Omental fat pad (tissue), 4 donors: Measurements from ENCODE around the gene ADCYAP1R1. TPM values are rescaled to one million over a fixed set of nuclear protein-coding genes. Genes with fewer than 3 reads are reported as not detected.

Experiments
- ATAC-seq: fragments of 150-250 bp; one replicate; pipeline ENCODE4 v1.9.1; 2016; ENCODE audit warnings: mild to moderate bottlenecking, moderate library complexity; ENCODE audit not compliant: low FRiP score
- DNase-seq: peaks from one replicate; pipeline ENCODE4 v3.0.0-alpha.2; 2019; ENCODE audit warnings: low spot score
- small RNA-seq: library from RNA; depleted of rRNA; stranded (forward); fragments of <200 nt; gene quantifications from one replicate; pipeline ENCODE3, GENCODE V24; 2016
- total RNA-seq, 4 donors: library from RNA; depleted of rRNA; stranded (reverse); fragments of >200 nt; gene quantifications; one replicate each; pipeline ENCODE4 v1.1.0, GENCODE V29; 2016
- TF ChIP-seq, protein P1 (sequence below), 3 donors: fragments of 450-650 bp; IDR thresholded peaks; one replicate each; pipeline ENCODE4 v1.5.1; 2016 to 2017; ENCODE audit warnings: antibody characterized with exemption in 3 of 3, mild to moderate bottlenecking in 3 of 3, moderate library complexity in 2 of 3

ADCYAP1R1 gene
- total RNA-seq, 4 donors from 2014 or later = 3.3 to 60.4 (median 15.7) TPM

DNA sequence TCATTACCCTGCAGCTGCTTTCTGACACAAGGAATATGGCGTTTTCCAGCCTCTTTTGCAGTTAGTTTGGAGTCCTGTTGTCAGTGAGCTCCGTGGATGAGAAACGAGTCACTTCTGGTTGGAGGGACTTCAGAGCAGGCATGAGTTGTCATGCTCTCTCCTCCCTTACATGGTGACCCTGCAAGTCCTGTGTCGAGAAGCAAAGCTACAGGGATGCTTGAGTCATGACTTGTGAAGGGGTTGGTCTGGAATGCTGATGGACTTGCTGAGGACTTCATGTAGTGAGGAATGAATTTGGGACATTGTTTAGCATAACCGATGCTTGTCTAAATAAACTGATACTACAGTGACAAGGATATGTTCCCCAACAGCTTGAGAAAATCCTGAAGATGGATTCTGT, 108.8 kb downstream of the ADCYAP1R1 start:
- TF ChIP-seq, protein P1, sequence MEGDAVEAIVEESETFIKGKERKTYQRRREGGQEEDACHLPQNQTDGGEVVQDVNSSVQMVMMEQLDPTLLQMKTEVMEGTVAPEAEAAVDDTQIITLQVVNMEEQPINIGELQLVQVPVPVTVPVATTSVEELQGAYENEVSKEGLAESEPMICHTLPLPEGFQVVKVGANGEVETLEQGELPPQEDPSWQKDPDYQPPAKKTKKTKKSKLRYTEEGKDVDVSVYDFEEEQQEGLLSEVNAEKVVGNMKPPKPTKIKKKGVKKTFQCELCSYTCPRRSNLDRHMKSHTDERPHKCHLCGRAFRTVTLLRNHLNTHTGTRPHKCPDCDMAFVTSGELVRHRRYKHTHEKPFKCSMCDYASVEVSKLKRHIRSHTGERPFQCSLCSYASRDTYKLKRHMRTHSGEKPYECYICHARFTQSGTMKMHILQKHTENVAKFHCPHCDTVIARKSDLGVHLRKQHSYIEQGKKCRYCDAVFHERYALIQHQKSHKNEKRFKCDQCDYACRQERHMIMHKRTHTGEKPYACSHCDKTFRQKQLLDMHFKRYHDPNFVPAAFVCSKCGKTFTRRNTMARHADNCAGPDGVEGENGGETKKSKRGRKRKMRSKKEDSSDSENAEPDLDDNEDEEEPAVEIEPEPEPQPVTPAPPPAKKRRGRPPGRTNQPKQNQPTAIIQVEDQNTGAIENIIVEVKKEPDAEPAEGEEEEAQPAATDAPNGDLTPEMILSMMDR (IDR thresholded peaks at IDR 0.05) = no peak
- no peak for ATAC-seq
- DNase-seq = no peak

Small RNA genes lying within 50 kb of the gene (small RNA-seq; reads per million reads assigned to genes)
- gene AC006466.1 = not detected

Other genes starting within 250 kb of the ADCYAP1R1 start
- gene AQP1, start 140.5 kb upstream of the ADCYAP1R1 start, total RNA-seq = 100 to 1,000 TPM; 291 to 685 (median 428) TPM
- not detected for gene GHRHR, start 88.4 kb upstream of the ADCYAP1R1 start, total RNA-seq